OCI-LY7 (cell line): ENCODE results near the gene CT45A10. TPM values are rescaled to one million over a fixed set of nuclear protein-coding genes. Genes with fewer than 3 reads are reported as not detected.

Source experiments
- BruUV-seq: library from RNA; stranded (reverse); fragments of 400-500 nt; replicated peaks from 2 replicates; lab custom pipeline; 2021; lab: Mats Ljungman, UMichigan
- CTCF ChIA-PET: fragments of 300-600 bp; sonication (Branson Sonifier 250); formaldehyde crosslinking; loops from one replicate; lab custom pipeline; 2022; ENCODE audit warnings: antibody characterized with exemption; ENCODE audit not compliant: unreplicated experiment; lab: Charles Lee
- POLR2A ChIA-PET: fragments of 300-600 bp; sonication (Branson Sonifier 250); formaldehyde crosslinking; loops from one replicate; lab custom pipeline; 2022; ENCODE audit warnings: antibody characterized with exemption; lab: Charles Lee
- DNase-seq: peaks from one replicate; pipeline ENCODE4 v3.0.0-alpha.2; 2015; ENCODE audit warnings: low spot score
- H2AFZ ChIP-seq: fragments of 200-600 bp; sonication (generic), shearing (Covaris generic); 2 replicates; pipeline ENCODE4 v1.6.1; 2014; ENCODE audit warnings: mild to moderate bottlenecking, antibody characterized with exemption, low read length, moderate library complexity
- H3K27ac ChIP-seq: fragments of 200-600 bp; sonication (generic); 2 replicates; pipeline ENCODE4 v1.5.1; 2014; ENCODE audit warnings: mixed run types, low read depth, mild to moderate bottlenecking, moderate library complexity, low read length, inconsistent platforms; ENCODE audit not compliant: poor library complexity, severe bottlenecking
- H3K36me3 ChIP-seq: fragments of 200-600 bp; sonication (generic); 2 replicates; pipeline ENCODE4 v1.6.1; 2014; ENCODE audit warnings: mild to moderate bottlenecking, antibody characterized with exemption, low read length, moderate library complexity, mixed read lengths; ENCODE audit not compliant: insufficient read depth
- H3K4me1 ChIP-seq: fragments of 200-600 bp; sonication (generic); 2 replicates; pipeline ENCODE4 v1.5.1; 2014; ENCODE audit warnings: mild to moderate bottlenecking, low read length; ENCODE audit not compliant: insufficient read depth, poor library complexity, severe bottlenecking
- H3K4me2 ChIP-seq: fragments of 200-600 bp; sonication (generic); 2 replicates; pipeline ENCODE4 v1.6.1; 2014; ENCODE audit warnings: mild to moderate bottlenecking, low read length
- H3K4me3 ChIP-seq: fragments of 200-600 bp; sonication (generic); 2 replicates; pipeline ENCODE4 v1.5.1; 2014; ENCODE audit warnings: mild to moderate bottlenecking, low read depth, low read length; ENCODE audit not compliant: poor library complexity, severe bottlenecking
- H3K79me2 ChIP-seq: fragments of 200-600 bp; sonication (generic); 2 replicates; pipeline ENCODE4 v1.6.1; 2016; ENCODE audit warnings: low read depth, mild to moderate bottlenecking, low read length, moderate library complexity, mixed read lengths; ENCODE audit not compliant: insufficient read depth
- H3K9me2 ChIP-seq: fragments of 200-600 bp; sonication (generic); 2 replicates; pipeline ENCODE4 v1.6.1; 2016; ENCODE audit warnings: mild to moderate bottlenecking, low read length, mixed read lengths; ENCODE audit not compliant: insufficient read depth
- H3K9me3 ChIP-seq: fragments of 200-600 bp; sonication (generic); 2 replicates; pipeline ENCODE4 v1.6.1; 2014; ENCODE audit warnings: mild to moderate bottlenecking, mixed run types, low read length, mixed read lengths
- H4K20me1 ChIP-seq: fragments of 200-600 bp; sonication (generic); 2 replicates; pipeline ENCODE4 v1.6.1; 2014; ENCODE audit warnings: mild to moderate bottlenecking, antibody characterized with exemption, low read length, moderate library complexity, mixed read lengths; ENCODE audit not compliant: insufficient read depth
- EZH2phosphoT487 ChIP-seq: fragments of 200-600 bp; sonication (generic); IDR thresholded peaks from 2 replicates; pipeline ENCODE4 v1.6.1; 2018; ENCODE audit warnings: low read depth, borderline replicate concordance, mild to moderate bottlenecking, mixed run types, antibody characterized with exemption, low read length, moderate library complexity, mixed read lengths
- intact Hi-C: fragments of 100-400 bp; cut with micrococcal nuclease; formaldehyde crosslinking; loops from one replicate; pipeline ENCODE4 v1.10.0; 2022; ENCODE audit not compliant: unreplicated experiment
- total RNA-seq, 2 experiments: library from RNA; depleted of rRNA in 1 of 2; stranded (reverse); fragments of >200 nt in 1 of 2; shearing (Covaris generic) in 1 of 2; gene quantifications; 2 replicates each; pipeline ENCODE4 v1.2.3, GENCODE V29; 2014 to 2022
- TF ChIP-seq, protein P1 (sequence below): fragments of 200-600 bp; sonication (generic); conservative IDR thresholded peaks from 2 replicates; pipeline ENCODE4 v1.5.1; 2014; ENCODE audit warnings: mild to moderate bottlenecking, antibody characterized with exemption, low read length, moderate library complexity, mixed read lengths

Gene CT45A10
- total RNA-seq, 2 experiments from 2014 or later, result not detected

DNA sequence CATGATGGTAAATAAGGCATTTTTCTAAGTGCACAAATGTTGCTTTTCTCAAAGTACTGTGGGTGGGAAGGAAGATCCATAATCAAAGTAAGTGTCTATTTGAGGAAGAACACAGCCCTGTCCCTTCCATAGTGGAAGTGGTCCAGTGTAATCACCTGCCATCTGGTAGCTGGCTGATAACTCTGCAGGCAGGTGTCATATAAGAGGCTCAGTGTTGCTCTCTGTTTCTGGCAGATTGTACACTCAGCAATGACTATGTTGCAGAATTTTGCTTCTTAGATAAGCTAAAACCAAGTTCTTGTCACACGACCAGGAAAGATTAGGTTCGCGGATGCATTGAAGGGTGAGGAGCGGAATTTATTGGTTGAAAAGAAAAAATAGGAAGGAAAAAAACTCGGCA is 21.2 kb upstream of the CT45A10 start:
- Histone ChIP-seq H3K9me2 (no peaks in the 10 kb centered on the region), H2AFZ (no peak overlapping the region), H4K20me1 (no peaks in the 10 kb centered on the region), H3K36me3 (no peaks in the 10 kb centered on the region), H3K4me3 (no peak overlapping the region), H3K4me2 (no peak overlapping the region), H3K27ac (no peak overlapping the region), H3K79me2 (no peaks in the 10 kb centered on the region), H3K4me1 (no peaks in the 10 kb centered on the region), H3K9me3 (no peaks in the 10 kb centered on the region)
- DNase-seq, result no peak
- TF ChIP-seq, protein P1, sequence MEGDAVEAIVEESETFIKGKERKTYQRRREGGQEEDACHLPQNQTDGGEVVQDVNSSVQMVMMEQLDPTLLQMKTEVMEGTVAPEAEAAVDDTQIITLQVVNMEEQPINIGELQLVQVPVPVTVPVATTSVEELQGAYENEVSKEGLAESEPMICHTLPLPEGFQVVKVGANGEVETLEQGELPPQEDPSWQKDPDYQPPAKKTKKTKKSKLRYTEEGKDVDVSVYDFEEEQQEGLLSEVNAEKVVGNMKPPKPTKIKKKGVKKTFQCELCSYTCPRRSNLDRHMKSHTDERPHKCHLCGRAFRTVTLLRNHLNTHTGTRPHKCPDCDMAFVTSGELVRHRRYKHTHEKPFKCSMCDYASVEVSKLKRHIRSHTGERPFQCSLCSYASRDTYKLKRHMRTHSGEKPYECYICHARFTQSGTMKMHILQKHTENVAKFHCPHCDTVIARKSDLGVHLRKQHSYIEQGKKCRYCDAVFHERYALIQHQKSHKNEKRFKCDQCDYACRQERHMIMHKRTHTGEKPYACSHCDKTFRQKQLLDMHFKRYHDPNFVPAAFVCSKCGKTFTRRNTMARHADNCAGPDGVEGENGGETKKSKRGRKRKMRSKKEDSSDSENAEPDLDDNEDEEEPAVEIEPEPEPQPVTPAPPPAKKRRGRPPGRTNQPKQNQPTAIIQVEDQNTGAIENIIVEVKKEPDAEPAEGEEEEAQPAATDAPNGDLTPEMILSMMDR, result no peak
- no peak for TF ChIP-seq EZH2phosphoT487
- BruUV-seq, result no TSS peak
- intact Hi-C loops, result no loop called here
- ChIA-PET CTCF (no interaction called here), POLR2A (no interaction called here)

DNA sequence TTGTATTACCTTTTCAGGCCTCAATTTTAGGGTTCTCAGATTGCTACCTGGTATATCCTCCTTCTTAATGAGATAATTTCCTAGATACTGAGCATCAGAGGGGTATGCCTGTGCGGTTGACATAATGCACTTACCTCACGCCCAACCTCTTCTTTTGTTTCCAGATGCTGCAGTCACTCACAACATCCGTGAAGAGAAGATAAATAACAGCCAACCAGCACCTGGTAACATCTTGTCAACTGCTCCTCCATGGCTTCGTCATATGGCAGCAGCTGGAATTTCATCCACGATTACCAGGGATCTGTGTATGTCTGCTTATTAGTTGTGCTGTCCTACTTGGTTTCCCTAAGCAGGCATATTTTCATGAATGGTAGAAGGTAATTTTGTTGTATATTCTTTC is 17.0 kb upstream of the CT45A10 start:
- Histone ChIP-seq H3K4me1 (no peaks in the 10 kb centered on the region), H3K9me2 (no peaks in the 10 kb centered on the region), H3K79me2 (no peaks in the 10 kb centered on the region), H3K36me3 (no peaks in the 10 kb centered on the region), H3K4me2 (no peak overlapping the region), H2AFZ (no peak overlapping the region), H3K9me3 (no peaks in the 10 kb centered on the region), H3K27ac (no peak overlapping the region), H3K4me3 (no peak overlapping the region), H4K20me1 (no peaks in the 10 kb centered on the region)
- no peak for TF ChIP-seq EZH2phosphoT487
- TF ChIP-seq, protein P1, result no peak
- ChIA-PET CTCF (no interaction called here), POLR2A (no interaction called here)
- no TSS peak for BruUV-seq
- DNase-seq, result no peak
- intact Hi-C loops, result no loop called here

DNA sequence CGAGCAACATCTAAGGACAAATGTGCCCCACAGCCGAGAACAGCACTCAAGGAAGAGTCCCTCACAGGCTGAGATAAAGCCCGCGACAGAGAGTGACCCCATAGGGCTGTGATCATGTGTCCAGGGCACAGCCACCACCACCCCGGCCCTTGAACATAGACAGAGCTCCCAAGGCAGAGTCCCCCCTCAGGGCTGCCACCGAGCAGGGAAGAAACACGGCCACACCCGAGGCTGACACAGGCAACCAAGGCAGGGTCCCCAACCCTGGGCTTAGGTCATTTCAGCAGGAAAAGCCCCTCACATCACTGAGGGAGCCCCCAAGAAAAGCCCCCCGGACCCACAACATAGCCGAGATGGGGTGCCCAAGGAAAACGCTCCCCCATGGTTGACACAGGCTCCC is 463 bp downstream of the CT45A10 start:
- no TSS peak for BruUV-seq

More for the DNA sequence above, 463 bp downstream of the CT45A10 start:
- CTCF ChIA-PET, result no interaction called here
- Histone ChIP-seq H3K9me3 (no peaks in the 10 kb centered on the region), H2AFZ (no peak overlapping the region), H3K79me2 (no peaks in the 10 kb centered on the region), H3K4me3 (no peak overlapping the region), H3K9me2 (no peaks in the 10 kb centered on the region), H3K4me1 (no peaks in the 10 kb centered on the region), H3K27ac (no peak overlapping the region), H3K4me2 (no peak overlapping the region), H3K36me3 (no peaks in the 10 kb centered on the region), H4K20me1 (no peaks in the 10 kb centered on the region)
- intact Hi-C loops, result no loop called here
- no peak for TF ChIP-seq EZH2phosphoT487
- TF ChIP-seq, protein P1, result no peak
- POLR2A ChIA-PET, result no interaction called here
- no peak for DNase-seq
